GM21447 (cell line): Measurements from ENCODE around the gene FGFR3.

Experiments
- ATAC-seq: cut with Tn5 transposase; IDR thresholded peaks from one replicate; pipeline ENCODE4 v1.9.1; 2021; ENCODE audit not compliant: unreplicated experiment

Gene FGFR3

DNA sequence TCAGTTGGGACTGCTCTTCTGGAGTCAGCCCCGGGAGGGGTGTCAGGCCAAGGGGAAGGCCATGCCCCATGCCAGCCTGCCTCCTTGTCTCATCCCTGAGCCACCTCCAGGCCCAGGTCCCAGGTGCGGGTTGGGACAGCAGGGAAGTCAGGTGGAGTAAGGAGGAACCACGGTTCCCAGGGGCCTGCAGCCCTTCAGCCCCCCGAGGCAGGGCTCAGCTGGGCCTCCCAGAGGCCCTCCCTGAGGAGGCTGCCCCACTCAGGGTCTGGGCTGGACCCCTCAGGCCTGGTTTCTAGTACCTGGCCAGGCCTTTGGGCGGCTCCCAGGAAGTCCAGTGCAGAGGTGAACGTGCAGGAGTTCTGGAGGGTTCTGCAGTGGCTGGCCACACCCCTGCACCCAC lies 23.4 kb upstream of the FGFR3 start:
- no peak for ATAC-seq

GRCh38 chr4:1770245-1770644 lies 22.8 kb upstream of the FGFR3 start:
- ATAC-seq: no peak

DNA sequence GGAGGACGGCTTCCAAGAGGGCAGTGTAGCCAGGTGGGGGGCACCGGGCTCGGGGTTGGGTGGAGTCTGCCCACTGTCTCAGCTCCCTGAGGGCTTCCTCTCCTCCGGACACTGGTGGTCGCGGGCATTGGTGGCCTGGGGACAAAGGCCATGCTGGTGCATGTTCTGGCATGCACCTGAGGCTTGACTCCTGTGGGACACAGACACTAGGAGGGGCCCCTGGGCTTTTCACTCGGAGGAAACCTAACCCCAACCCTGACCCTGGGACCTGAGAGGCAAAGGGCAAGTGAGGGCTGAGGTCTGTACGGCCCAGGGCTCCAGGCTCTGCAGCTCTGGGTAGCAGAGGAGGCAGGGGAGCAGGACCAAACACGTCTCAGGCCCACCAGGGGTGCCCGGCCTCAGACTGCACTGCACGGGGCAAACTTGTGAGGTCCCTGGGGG lies 22.3 kb upstream of the FGFR3 start:
- ATAC-seq: no peak

GRCh38 chr4:1771555-1772305 lies 21.4 kb upstream of the FGFR3 start:
- no peak for ATAC-seq

- no peak for ATAC-seq
These were observed 20.1 kb upstream of the FGFR3 start for GRCh38 chr4:1772853-1773538.

GRCh38 chr4:1773754-1774153 lies 19.3 kb upstream of the FGFR3 start:
- ATAC-seq: no peak

GRCh38 chr4:1775731-1776500 lies 17.2 kb upstream of the FGFR3 start:
- no peak for ATAC-seq

DNA sequence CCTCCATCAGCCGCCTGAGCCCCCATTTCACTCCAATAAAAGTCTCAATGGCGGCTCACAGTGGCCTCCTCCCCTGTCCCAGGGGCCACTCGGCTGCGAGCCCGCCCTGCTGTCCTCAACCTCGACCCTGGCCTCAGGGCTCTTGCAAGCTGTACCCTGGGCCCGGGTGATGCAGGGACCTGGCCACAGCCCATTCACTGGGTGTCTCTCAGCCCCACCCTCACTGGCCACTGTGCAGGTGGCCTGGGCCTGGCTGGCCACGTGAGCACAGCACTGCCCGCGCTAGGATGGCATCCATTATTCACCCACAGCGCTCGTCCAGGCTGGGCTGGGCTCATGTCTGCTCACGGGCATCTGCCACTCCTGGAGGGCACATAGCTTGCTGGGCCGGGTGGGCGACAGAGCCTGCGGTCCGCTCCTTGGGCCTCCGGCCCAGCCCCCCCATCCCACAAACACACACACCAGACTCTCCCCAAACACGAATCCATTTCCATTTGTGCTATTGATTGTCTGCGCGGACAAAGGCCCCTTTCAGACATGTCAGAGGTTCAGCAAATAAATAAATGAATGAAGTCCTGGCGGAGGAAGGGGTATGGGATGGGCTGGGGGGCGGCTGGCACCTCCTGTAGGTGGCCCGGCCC lies 16.5 kb upstream of the FGFR3 start:
- no peak for ATAC-seq

DNA sequence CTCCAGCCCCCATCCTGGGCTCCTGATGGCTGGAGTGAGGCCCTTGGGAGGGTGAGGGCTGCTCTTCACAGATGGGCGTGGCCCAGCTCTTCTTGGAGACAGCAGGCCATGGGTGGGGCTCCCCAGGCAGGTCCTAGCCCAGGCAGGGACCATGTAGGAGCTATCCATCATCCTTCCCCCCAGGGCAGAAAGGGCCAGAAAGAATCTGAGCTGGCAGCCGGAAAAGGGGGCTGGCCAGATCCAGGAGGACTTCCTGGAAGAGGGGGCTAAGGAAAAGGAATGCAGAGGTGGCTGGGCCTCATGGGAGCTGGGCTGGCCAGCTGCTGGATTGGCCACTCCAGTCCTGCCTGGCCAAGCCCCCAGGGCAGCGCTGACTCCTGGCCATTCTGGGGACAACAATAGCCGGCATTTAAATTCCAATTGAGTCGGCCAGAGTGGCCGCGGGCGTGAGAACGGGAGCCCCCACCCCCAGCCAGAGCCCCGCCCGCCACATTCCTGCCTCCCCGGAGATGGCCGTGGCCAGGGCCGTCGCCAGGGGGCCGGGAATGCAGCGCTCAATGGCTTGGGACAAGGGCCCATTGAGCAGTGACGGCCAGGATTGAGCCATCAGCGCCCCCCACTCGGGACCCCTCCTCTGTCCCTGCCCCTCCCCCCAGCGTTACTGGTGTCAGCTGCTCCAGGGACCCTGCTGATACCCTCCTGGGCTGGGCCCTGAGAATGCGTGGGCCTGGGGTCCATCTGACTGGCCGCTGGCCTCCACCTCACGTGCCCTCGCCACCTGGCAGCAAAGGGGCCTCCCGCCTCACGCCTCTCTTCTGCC lies 15.1 kb upstream of the FGFR3 start:
- ATAC-seq: no peak

DNA sequence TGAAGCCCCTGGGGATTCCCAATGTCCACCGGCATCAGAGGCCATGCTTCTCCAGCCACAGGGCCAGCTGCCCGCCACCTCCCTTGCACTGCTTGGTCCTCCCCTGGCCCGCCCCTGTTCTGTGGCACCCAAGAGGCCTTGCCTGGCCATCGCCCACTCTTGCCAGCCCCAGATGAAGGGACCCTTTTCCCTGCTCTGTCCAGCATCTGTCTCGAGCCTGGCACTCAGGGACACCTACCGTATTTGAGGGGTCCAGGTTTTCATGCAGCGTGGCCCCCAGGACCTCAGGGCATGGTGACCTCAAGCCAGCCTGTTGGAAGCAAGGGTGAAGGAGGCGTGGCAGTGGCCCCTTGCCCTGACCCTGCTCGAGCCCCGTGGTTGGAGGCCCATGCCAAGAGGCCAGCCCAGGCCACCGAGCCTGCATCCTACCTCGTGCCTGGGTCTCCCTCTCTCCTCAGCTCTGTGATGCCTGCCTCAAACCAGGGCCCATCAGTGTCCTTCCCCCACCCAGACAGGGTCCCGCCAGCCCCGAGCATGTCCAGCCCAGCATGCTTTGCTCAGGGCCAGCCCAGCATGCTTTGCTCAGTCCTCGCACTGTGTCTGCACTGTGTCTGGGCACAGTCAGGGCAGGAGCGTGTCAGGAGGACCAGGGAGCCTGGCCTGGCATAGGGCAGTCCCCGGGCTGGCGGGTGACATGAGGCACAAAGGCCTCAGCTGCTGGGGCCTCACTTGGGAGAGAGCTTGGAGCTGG lies 14.3 kb upstream of the FGFR3 start:
- no peak for ATAC-seq

GRCh38 chr4:1779588-1780382 lies 13.3 kb upstream of the FGFR3 start:
- no peak for ATAC-seq

DNA sequence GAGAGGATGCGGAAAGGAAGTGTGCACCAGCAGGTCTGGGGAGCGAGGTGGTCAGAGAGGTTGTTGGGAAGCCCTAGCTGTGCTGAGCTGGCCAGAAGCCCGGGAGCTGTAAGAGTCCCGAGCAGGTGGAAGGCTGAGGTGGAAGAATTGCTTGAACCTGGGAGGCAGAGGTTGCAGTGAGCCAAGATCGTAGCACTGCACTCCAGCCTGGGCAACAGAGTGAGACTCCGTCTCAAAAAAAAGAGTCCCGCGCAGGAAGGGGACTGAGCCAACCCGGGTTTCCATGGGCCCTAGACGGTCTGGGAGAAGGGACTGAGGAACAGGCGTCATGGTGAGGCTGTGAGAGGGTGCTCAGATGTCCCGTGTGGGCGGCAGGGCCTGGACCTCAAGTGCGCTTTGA lies 12.7 kb upstream of the FGFR3 start:
- ATAC-seq: no peak

DNA sequence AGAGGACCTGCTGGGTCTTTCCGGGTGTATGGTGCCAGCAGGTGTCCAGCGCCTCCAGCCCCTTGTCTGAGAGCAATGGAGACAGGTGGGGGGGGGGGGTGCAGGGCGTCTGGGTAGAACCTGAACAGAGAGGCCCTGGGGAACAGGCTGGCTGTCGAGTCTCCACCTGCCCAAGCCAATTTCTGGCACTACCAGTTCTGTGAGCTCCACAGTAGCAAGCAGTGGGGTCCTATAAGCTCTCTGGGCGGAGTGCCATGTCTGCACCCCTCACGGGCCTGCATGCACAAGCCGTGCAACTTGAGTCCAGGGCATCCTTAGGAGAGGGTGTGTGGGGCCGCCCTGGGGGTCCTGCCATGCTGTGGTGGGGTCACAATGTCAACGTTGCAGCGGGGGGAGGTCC lies 10.1 kb upstream of the FGFR3 start:
- ATAC-seq: no peak

- ATAC-seq: no peak
These were observed 9.1 kb upstream of the FGFR3 start for GRCh38 chr4:1783970-1784369.

- ATAC-seq: no peak
These were observed 8.7 kb upstream of the FGFR3 start for GRCh38 chr4:1784395-1784788.

DNA sequence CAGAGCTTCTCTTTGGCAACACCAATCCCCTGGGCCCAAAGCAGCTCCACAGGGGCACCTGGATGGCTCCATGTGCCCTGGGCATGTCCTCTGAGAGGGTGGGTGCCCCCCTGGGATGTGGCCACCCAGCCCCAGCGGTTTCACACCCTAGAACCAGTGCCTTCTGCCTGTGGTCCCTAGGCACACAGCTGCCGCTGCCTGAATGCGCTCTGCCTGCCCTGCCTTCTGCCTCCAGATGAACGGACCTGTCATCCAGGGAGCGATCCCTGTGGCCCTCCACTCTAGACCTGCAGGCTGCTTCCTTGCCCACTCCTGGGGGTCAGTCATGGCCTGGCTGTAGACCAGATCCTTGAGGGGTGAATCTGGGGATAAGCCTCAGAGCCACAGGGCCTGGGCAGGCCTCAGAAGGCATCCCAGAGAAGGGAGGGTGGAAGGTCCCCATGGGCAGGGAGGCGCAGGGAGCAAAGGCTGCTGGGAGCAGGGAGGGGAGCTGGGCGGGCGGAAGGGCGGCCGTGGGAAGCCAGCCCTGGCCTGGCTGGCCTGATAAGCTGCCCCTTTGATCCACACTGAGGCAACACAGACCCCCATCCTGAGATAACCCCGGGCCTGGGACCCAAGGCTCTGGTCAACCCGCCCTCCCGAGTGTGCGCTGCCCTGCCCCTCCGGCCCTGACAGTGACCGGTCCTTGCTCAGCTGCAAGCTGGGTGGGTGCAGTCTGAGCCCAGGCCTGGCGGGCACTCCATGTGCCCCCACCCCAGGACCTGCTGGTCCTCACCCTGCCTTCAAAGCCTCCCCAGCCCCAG lies 8.1 kb upstream of the FGFR3 start:
- no peak for ATAC-seq

- ATAC-seq: no peak
These were observed 7.5 kb upstream of the FGFR3 start for GRCh38 chr4:1785592-1785991.
